Esophagus muscularis mucosa (tissue), 4 donors: ENCODE data around the gene TRIM14. TPM values are rescaled to one million over a fixed set of nuclear protein-coding genes. Genes with fewer than 3 reads are reported as not detected.

Experiments used
- DNase-seq: peaks from one replicate; pipeline ENCODE4 v3.0.0-alpha.2; 2017; ENCODE audit errors: extremely low spot score
- H3K27ac ChIP-seq, 4 donors: fragments of 200-600 bp; sonication (generic); replicated peaks in 1 of 4; 1 replicate in 3 of 4; 2 replicates in 1 of 4; pipeline ENCODE4 v1.5.1; 2016 to 2019; ENCODE audit warnings: mild to moderate bottlenecking in 1 of 4
- H3K27me3 ChIP-seq, 4 donors: fragments of 200-600 bp; sonication (generic); one replicate each; pipeline versions ENCODE4 v1.5.1 to v1.6.0; 2016 to 2019
- H3K36me3 ChIP-seq, 4 donors: fragments of 200-600 bp; sonication (generic); one replicate each; pipeline ENCODE4 v1.5.1; 2016 to 2019
- H3K4me1 ChIP-seq, 4 donors: fragments of 200-600 bp; sonication (generic); one replicate each; pipeline ENCODE4 v1.5.1; 2016 to 2019
- H3K4me3 ChIP-seq, 4 donors: fragments of 200-600 bp; sonication (generic); 1 replicate in 2 of 4; 2 replicates in 2 of 4; pipeline ENCODE4 v1.5.1; 2016 to 2019; ENCODE audit warnings: mild to moderate bottlenecking in 4 of 4, moderate library complexity in 1 of 4
- H3K9me3 ChIP-seq, 4 donors: fragments of 200-600 bp; sonication (generic); 1 replicate in 3 of 4; 2 replicates in 1 of 4; pipeline ENCODE4 v1.5.1; 2016 to 2019
- EP300 ChIP-seq: sonication (generic); formaldehyde crosslinking; IDR thresholded peaks from one replicate; pipeline ENCODE4 v1.6.1; 2017; ENCODE audit warnings: antibody characterized with exemption
- POLR2A ChIP-seq: fragments of 450-650 bp; IDR thresholded peaks from one replicate; pipeline ENCODE4 v1.6.1; 2017; ENCODE audit warnings: antibody characterized with exemption, moderate library complexity, mild to moderate bottlenecking, low read depth
- POLR2AphosphoS5 ChIP-seq, 2 donors: sonication (generic); formaldehyde crosslinking; IDR thresholded peaks; one replicate each; pipeline ENCODE4 v1.6.1; 2017; ENCODE audit warnings: antibody characterized with exemption in 2 of 2
- WGBS: methylation state at CpG from one replicate; pipeline ENCODE4 v1.1.5; 2018; 5-methylcytosine and 5-hydroxymethylcytosine counted together
- intact Hi-C: fragments of 100-400 bp; cut with DNase I; formaldehyde crosslinking; loops from one replicate; pipeline ENCODE4 v1.15.1; 2023
- total RNA-seq, 4 donors: library from RNA; depleted of rRNA; stranded (reverse); fragments of >200 nt; gene quantifications; one replicate each; pipeline versions ENCODE4 v1.1.0 to v1.2.1, GENCODE V29; 2016
- TF ChIP-seq, protein P1 (sequence below), 3 experiments: fragments of 200-600 bp in 2 of 3; fragments of 450-650 bp in 1 of 3; sonication (generic) in 2 of 3; IDR thresholded peaks; one replicate each; pipeline ENCODE4 v1.5.1; 2017 to 2019; ENCODE audit warnings: antibody characterized with exemption in 3 of 3, mild to moderate bottlenecking in 2 of 3, moderate library complexity in 1 of 3

Gene TRIM14
- total RNA-seq, 4 donors from 2014 or later: 6.1 to 14.9 (median 11.2) TPM

- peaks cover 0 to 10% (median 0%) of the 10 kb centered on the region in 4 donors for H3K36me3 ChIP-seq
- no peaks in the 10 kb centered on the region for H3K27me3 ChIP-seq
- 93% methylated on average over 7 of the region's 7 CpGs for WGBS
- DNase-seq: no peak
- no peak overlapping the region for H3K4me3 ChIP-seq
- TF ChIP-seq, protein P1, sequence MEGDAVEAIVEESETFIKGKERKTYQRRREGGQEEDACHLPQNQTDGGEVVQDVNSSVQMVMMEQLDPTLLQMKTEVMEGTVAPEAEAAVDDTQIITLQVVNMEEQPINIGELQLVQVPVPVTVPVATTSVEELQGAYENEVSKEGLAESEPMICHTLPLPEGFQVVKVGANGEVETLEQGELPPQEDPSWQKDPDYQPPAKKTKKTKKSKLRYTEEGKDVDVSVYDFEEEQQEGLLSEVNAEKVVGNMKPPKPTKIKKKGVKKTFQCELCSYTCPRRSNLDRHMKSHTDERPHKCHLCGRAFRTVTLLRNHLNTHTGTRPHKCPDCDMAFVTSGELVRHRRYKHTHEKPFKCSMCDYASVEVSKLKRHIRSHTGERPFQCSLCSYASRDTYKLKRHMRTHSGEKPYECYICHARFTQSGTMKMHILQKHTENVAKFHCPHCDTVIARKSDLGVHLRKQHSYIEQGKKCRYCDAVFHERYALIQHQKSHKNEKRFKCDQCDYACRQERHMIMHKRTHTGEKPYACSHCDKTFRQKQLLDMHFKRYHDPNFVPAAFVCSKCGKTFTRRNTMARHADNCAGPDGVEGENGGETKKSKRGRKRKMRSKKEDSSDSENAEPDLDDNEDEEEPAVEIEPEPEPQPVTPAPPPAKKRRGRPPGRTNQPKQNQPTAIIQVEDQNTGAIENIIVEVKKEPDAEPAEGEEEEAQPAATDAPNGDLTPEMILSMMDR (IDR thresholded peaks at IDR 0.05): no peak
- no peak for TF ChIP-seq POLR2A
- no peak for TF ChIP-seq EP300
- TF ChIP-seq POLR2AphosphoS5 (IDR thresholded peaks at IDR 0.05): no peak
- H3K9me3 ChIP-seq: peaks cover 0 to 8% (median 3%) of the 10 kb centered on the region in 4 donors
- H3K4me1 ChIP-seq: no peaks in the 10 kb centered on the region
- peak overlapping the region in 1 of 4 donors; percentile 9 for H3K27ac ChIP-seq
- intact Hi-C loops: no loop called here
Observed at GRCh38 chr9:98105006-98105405, 14.0 kb downstream of the TRIM14 start.

DNA sequence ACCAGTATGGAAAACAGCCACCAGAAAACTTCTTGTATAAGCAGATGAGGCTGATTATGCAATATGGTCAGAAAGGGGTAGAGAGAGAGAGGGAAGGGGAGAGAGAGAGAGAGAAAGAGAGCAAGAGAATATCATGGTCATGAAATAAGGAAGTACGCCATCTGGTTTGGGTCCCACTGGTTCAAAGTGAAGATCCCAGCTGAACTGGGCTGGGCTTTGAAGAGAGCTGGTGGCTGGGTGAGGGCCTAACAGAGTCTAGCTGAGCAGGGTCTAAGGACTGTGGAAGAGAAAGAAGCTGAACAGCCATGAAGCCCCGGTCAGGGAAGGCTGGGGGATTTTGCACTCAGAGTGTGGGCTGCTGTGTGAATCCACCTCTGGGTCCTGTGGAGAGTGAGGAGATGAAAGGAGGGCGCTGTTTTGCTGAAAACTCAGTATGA is 14.6 kb downstream of the TRIM14 start:
- DNase-seq: no peak
- Histone ChIP-seq H3K27me3 (no peaks in the 10 kb centered on the region), H3K27ac (peak overlapping the region in 1 of 4 donors; percentile 9), H3K9me3 (peaks cover 0 to 8% (median 3%) of the 10 kb centered on the region in 4 donors), H3K4me3 (no peak overlapping the region), H3K4me1 (no peaks in the 10 kb centered on the region), H3K36me3 (peaks cover 0 to 11% (median 3%) of the 10 kb centered on the region in 4 donors)
- 85% methylated on average over 3 of the region's 3 CpGs for WGBS
- intact Hi-C loops: no loop called here
- no peak for TF ChIP-seq POLR2A
- TF ChIP-seq, protein P1 (IDR thresholded peaks at IDR 0.05): no peak
- TF ChIP-seq EP300: no peak
- no peak for TF ChIP-seq POLR2AphosphoS5 (IDR thresholded peaks at IDR 0.05)

- no peak overlapping the region for H3K27ac ChIP-seq
- no peak for DNase-seq
- 43% methylated on average over 6 of the region's 6 CpGs for WGBS
- intact Hi-C loops: no loop called here
- H3K9me3 ChIP-seq: peaks cover 0 to 6% (median 1%) of the 10 kb centered on the region in 4 donors
- no peaks in the 10 kb centered on the region for H3K4me1 ChIP-seq
- H3K4me3 ChIP-seq: no peak overlapping the region
- no peak for TF ChIP-seq POLR2AphosphoS5 (IDR thresholded peaks at IDR 0.05)
- TF ChIP-seq POLR2A: no peak
- TF ChIP-seq, protein P1 (IDR thresholded peaks at IDR 0.05): no peak
- no peak for TF ChIP-seq EP300
- no peaks in the 10 kb centered on the region for H3K27me3 ChIP-seq
- peaks cover 4 to 23% (median 8%) of the 10 kb centered on the region in 4 donors for H3K36me3 ChIP-seq
Observed at GRCh38 chr9:98101868-98102273, 17.2 kb downstream of the TRIM14 start.

- H3K27ac ChIP-seq: no peak overlapping the region
- DNase-seq: no peak
- H3K9me3 ChIP-seq: peaks cover 0 to 3% (median 0%) of the 10 kb centered on the region in 4 donors
- peaks cover 4 to 23% (median 8%) of the 10 kb centered on the region in 4 donors for H3K36me3 ChIP-seq
- H3K27me3 ChIP-seq: no peaks in the 10 kb centered on the region
- TF ChIP-seq POLR2AphosphoS5 (IDR thresholded peaks at IDR 0.05) (no peak), POLR2A (no peak), EP300 (no peak)
- TF ChIP-seq, protein P1 (IDR thresholded peaks at IDR 0.05): no peak
- intact Hi-C loops: no loop called here
- H3K4me1 ChIP-seq: no peaks in the 10 kb centered on the region
- no peak overlapping the region for H3K4me3 ChIP-seq
- 89% methylated on average over 7 of the region's 7 CpGs for WGBS
Observed at GRCh38 chr9:98101416-98101815, 17.6 kb downstream of the TRIM14 start.

DNA sequence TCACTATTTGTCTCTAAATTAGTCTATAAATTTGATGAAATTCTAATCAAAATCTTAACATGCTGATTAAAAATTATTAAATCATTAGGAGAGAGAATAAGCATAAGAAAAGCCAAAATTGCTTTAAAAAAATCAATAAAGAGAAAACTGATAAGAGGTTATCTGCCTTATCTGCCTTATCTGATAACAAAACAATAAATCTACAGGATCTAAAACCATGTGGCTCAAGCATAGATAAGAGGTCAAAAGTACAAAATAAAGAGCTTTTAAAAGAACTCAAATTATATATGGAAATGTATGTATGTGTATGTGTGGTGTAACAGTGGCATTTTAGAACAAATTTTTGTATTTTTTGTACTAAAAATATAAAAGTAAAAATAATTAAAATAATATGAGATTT is 18.6 kb downstream of the TRIM14 start:
- peaks cover 0 to 8% (median 0%) of the 10 kb centered on the region in 4 donors for H3K27me3 ChIP-seq
- no peaks in the 10 kb centered on the region for H3K9me3 ChIP-seq
- TF ChIP-seq POLR2AphosphoS5 (IDR thresholded peaks at IDR 0.05) (no peak), POLR2A (no peak), EP300 (no peak)
- TF ChIP-seq, protein P1 (IDR thresholded peaks at IDR 0.05): no peak
- H3K4me1 ChIP-seq: no peaks in the 10 kb centered on the region
- no peak for DNase-seq
- no peak overlapping the region for H3K27ac ChIP-seq
- no peak overlapping the region for H3K4me3 ChIP-seq
- H3K36me3 ChIP-seq: peaks cover 4 to 32% (median 8%) of the 10 kb centered on the region in 4 donors
- intact Hi-C loops: no loop called here
